Dedifferentiated amniotic fluid mesenchymal stem cell (primary cell): ENCODE results near the gene SCFD2.

Experiments
- DNase-seq: peaks from one replicate; pipeline ENCODE4 v3.0.0-alpha.2; 2016; ENCODE audit errors: extremely low spot score

The SCFD2 gene

GRCh38 chr4:52926196-52926974 lies 439.5 kb downstream of the SCFD2 start:
- DNase-seq = no peak

- DNase-seq = no peak
Observed at GRCh38 chr4:52925531-52925968, 440.3 kb downstream of the SCFD2 start.

DNA sequence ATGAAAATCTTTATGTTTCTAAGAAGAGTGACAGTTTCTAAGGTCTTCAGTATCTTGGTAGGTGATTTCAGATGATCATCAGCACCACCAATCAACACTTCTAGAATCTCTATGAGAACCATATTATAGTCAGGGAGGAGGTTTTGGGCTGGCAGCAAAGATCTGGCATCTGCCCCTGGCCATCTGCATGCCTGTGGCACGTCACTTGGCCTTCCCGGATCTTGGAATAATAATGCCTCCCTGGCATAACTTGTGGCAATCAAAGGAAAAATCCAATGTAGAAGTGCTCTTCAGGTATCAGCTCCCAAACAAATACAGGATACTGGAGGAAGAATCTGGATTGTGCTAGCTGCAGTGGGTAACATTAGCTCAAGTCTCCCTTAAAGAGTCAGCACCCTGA lies 446.4 kb downstream of the SCFD2 start:
- no peak for DNase-seq

DNA sequence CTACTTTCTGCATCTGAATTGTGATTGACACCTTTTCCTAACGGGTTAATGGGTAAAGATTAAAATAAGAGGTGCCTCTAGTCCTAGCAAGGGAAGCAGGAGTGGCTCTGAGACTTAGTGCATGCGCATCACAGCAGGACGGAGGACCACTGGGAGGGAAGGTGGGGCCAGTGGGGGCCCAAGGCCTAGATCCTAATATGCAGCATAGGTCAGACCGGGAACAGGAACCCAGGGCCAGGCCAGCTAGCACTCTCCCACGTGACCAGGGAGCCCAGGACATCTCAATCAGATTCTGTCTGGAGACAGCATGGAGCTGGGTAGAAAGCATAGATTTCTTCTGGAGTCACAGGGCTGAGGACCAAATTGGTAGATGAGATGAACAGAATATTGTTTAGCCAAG lies 448.0 kb downstream of the SCFD2 start:
- DNase-seq = no peak

- no peak for DNase-seq
Observed at GRCh38 chr4:52915730-52916300, 450.0 kb downstream of the SCFD2 start.

DNA sequence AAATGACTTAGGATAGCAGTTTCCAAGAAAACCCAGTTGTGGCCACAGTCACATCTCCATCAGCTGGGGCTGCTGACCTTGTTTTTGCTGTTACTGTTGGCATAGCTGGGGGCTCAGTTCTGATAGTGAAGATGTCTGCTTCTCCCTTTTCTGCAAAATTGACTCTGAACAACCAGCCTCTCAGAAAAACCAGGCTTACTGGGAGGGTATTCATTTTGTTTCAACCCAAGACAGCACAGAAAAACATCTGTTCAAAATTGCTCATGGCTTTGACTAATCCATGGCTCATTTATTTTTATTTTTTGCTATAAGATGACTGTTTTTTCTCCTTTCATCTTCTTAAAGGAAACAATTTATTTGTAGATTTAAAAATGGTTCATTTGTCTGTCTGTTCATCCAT lies 450.7 kb downstream of the SCFD2 start:
- no peak for DNase-seq

DNA sequence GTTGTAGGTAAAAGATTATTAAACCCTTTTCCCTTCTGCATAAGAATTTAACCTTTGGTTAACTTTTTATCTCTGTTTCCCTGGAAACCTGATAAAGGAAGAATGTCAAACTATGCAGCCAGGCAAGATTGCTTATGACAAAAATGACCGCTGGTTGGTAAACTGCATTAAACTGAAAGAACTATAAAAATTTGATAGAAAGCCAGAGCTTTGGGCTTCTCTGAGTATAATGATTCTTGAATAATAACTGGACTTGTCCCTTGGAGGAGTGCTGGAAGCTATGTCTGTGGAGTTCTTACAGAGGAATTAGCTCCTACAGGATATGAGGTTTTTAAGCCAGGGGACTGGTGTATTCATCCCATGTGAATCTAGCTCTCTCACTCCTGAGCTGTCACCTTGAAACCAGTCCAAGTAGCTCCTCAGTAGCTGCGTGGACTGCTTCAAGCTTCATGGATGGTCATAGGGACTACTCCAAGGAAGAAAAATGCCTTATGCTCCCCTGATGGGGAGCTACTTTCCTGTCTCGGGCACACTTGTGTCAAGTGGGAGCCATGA lies 451.7 kb downstream of the SCFD2 start:
- DNase-seq = no peak

DNA sequence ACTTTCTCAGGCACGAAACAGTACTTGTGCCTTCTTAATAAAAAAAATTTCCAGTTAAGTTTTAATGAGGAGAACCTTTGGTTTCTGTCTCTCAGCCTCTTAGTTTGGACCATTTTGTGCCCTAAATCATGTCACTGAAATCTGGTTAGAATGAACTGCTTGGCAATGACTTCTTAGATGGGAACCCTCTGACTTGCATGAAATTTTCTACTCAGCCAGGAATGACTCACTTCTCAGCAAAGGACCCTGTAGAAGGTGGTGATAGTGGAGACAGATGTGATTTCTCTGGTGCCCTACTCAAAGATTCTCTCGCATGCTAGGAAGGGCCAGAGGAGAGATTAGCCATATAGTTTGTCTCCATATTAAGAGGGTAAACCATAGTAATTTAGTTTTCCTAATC lies 453.3 kb downstream of the SCFD2 start:
- DNase-seq = no peak

DNA sequence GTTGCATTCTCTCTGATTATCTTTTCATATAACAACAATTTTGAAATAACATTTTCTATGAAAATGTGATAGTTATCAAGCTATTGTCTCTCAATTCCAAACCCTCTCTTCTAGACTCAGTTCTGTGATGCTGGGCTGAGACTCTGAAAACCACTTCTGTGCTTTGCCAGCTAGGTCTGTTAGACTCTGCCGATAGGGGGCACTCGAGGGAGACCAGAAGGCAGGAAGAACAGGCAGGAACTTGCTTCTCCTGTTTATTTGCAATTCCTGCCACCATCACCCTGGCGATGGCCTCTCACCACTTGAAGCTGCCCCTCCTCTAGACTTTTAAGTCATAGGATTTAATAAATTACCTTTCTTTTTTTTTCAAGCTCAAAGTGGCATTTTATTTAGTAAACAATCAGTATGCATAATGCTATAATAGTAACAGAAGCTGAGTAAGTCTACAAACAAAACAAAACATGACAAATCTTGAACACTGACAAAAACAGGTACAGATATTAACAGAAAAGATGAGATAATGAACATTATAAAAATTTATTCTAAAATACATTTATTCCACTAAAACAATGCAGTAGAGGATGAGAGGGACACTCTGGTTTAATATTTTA lies 454.1 kb downstream of the SCFD2 start:
- peak; percentile 46 for DNase-seq

GRCh38 chr4:52910115-52910514 lies 455.7 kb downstream of the SCFD2 start:
- no peak for DNase-seq

- no peak for DNase-seq
Observed at GRCh38 chr4:52907510-52907909, 458.4 kb downstream of the SCFD2 start.

- DNase-seq = no peak
Observed at GRCh38 chr4:52904421-52904820, 461.4 kb downstream of the SCFD2 start.

GRCh38 chr4:52903273-52903672 lies 462.6 kb downstream of the SCFD2 start:
- DNase-seq = no peak

GRCh38 chr4:52894443-52894842 lies 471.4 kb downstream of the SCFD2 start:
- no peak for DNase-seq

DNA sequence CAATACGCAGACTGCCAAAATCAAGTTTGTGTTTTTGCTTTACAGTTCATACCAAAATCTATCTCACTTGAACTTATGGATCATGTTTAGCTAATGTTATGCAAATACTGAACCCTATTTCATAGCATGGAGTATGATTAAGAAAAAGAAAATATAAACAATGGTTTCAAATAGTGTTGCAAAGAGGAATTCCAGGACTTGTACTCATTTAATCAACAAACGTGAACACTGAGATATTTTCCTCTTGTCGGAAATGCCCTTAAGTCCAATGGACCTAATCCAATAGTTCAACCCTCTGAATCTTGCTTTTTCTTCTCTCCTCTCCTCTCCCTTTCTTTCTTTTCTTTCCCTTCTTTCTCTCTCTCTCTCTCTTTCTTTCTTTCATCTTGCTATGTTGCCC lies 473.0 kb downstream of the SCFD2 start:
- DNase-seq = no peak

- DNase-seq = no peak
Observed at GRCh38 chr4:52891743-52892142, 474.1 kb downstream of the SCFD2 start.

DNA sequence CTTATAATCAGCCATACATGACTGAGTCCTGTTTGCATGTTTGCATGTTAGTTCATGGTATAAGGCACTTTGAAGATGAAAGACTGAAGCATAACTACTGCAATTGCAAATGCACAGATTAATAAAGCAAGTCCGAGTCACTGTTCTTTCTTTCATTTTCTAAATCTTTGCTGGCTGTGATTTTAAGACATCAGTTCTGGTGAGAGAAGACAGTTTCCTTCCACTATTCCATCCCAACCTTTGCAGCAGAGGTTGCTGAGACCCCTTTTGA lies 475.4 kb downstream of the SCFD2 start:
- no peak for DNase-seq

DNA sequence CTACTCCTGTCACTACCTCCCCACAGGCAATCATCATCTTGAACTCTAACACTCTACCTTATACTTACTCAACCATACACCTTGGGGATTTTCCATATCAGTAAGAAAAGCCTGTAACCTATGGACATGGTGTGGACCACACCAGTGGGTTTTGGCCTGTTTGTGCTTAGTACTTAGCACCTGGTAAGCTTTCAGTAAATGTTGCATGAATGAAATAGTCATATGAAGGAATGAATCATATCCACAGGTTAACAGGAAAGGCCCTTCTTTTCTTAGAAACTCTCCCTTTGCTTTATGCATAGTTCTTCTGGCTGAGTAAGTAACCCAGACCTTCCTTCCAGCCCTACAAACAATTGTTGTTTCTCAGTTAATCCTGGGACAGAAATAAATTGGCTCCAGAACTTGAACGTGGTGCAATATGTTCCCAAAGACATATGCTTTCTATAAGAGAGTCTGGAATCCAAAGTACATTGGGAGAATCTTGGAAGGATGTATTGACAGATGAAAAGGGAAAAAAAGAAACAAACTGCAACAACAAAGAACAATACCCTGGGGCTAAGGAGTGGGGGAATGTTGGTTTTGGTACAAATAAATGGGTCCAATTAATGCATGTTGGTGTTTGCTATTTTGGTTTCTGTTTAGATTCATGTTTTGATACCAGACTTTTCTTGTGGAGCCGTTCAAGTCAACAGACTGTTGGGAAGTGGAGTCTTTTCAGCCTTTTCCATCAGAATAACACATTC lies 475.9 kb downstream of the SCFD2 start:
- no peak for DNase-seq

- DNase-seq = no peak
Observed at GRCh38 chr4:52889354-52889753, 476.5 kb downstream of the SCFD2 start.

- no peak for DNase-seq
Observed at GRCh38 chr4:52884994-52885393, 480.9 kb downstream of the SCFD2 start.

DNA sequence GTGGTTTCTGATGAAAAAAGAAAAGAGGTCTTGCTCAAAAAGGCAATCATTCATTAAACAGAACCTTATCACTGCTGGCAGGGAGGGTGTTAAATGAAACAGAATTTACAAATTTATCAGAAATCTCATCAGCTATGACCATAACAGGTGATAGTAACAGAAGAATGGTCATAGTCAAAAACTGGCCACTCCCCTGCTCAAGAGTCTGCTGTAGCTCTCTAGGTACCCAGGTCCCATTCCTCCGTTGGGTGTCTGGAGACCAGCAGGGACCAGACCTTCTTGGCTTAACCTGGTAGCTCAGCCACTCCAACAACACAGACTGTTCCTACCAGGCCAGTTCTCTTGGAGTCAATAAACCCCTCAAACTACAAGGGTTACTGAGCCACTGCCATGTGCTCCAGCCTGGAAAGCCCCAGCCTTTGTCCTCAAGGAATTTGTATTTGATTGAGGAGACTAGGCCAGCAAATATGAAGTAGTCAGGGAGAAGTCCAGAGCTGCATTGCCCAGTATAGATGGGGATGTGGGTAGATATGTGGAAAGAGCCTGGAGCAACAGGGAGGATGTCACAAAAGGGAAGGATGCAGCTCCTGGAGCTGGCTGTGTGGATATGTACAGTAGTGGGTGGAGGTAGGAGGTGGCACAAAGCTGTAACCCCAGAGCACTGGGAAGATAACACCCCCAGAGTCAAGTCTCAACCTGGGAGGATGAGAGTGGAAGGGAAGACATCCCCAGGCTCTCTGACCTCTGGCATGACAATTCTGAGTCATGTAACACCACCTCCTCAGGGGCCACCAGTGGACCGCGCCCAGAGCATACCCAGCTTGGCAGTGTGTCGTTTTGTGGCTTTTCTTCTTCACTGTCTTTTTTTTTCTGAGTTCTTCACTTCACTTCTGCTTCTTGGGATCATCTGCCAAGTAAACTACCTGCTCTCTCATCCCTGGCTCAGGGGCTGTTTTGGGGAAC lies 481.9 kb downstream of the SCFD2 start:
- DNase-seq = no peak
